ENCODE results near the gene RET. TPM values are rescaled to one million over a fixed set of nuclear protein-coding genes. Genes with fewer than 3 reads are reported as not detected.

RET gene
- total RNA-seq, 2 donors from 2014 or later, result 1.0 to 1.3 TPM

DNA sequence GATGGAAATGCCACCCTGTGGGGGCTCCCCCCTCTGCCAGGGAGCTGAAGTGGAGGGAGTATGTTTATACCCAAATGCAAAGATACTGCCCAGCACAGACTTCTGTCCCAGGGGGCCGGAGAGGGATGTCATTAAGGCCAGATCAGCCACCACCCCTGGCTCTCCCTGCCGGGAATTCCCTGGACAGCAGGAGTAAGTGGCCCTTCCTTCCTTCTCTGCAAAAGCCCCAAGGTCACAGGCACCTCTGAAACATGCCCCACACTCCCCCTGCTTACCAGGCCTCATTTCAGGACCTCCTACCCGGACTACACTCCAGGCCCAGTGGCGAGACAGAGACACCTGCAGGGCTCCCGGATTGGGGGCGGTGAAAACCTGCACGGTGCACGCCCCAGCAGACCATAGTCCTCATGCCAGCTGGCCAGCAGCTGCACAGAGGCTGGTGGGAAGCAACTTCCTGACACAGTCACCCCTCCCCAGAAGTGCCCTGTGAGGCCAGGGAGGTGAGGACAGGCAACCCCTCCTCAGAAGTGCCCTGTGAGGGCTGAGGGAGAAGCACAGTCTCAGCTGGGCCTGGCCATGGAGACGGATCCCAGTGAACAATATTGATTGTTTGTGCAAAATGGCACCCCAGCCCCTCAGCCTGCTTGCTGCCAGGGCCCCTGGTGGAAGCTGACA is 33.0 kb upstream of the RET start:
- peak; percentile 53 for DNase-seq (ENCODE audit: low spot score)
- intact Hi-C loops (cut with DNase I), result no loop called here

DNA sequence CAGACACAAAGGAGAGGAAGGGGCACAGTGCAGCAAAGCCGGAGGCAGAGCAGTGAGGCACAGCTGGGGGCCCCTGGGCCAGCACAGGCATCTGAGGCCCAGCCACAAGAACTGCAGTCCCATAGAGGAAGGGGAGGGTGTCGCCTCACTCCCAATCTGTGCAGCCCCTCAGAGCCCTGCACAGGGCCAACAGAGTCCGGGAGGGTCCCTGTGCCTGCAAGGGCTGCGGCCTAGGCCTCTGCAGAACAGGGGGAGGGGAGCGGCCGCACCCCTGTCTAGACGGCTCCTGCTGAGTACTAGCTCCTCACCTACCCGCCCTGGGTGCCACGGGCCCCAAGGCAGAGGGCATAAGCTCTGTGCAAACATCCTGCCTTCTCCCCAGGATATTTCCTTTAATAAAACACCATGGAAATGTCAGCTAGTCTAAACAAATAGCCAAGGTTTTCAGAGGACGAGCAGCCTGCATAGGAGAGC is 32.4 kb upstream of the RET start:
- intact Hi-C loops (cut with DNase I), result no loop called here
- DNase-seq (ENCODE audit: low spot score), result peak; percentile 71

DNA sequence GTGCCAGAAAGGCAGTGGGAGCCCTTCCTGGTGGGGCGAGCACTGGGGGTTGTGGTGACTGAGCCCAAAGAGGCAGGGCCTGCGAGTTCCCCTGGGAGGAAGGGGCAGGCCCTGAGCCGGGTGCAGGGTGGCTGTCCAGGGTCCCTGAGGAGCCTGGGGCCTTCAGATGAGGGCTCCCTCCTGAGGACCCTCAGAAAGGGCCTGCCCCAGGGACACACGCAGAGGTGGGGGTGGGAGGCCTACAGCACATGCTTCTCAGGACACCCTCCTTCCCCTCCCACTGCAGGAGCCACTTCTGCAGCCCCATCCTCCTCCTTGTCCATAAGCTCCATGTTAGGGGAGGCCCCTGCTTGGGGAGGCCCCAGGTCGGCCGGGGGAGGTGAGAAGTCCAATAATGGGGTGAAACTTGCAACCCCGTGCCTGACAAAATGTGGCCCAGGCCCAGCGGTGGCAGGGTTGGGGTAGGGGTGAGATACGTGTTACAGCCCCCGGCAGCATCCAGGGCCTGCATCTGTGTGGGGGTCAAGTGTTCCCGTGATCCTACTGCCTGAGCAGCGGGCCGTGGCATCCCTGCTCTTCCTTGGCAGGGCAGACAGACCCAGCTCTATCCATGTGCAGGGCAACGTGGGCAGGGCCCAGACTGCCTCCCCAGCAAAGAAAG is 31.8 kb upstream of the RET start:
- DNase-seq (ENCODE audit: low spot score), result peak; percentile 67
- intact Hi-C loops (cut with DNase I), result no loop called here

DNA sequence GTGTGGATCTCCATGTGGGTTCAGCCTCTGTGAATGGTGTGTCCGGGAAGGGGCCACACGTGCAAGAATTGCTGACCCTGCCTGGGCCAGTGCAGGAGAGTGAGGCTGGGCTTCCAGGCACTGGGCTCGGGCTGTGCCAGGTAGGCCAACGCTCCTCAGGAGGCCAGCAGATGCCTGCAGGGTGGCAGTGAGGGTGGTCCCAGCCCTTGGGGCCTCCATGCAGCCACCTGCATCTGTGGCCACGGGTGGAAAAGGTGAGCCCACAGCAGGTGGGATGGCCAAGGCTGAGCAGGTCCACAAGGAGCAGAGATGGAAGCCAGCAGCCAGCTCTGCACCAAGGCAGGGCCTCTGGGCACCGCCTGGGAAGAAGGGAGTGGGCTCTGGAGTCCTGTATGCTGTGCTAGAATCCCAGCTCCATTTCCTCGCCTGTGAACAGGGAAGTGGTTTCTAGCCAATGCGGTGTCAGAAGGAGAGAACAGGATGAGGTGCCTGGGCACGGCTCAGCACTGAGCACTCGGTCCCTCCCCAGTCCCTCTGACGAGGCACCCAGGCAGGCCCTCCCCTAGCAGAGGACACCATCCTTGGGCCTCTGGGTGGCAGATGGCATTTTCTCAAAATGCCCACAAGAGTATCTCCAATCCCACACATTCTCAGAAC is 31.1 kb upstream of the RET start:
- peak; percentile 68 for DNase-seq (ENCODE audit: low spot score)
- intact Hi-C loops (cut with DNase I), result no loop called here

DNA sequence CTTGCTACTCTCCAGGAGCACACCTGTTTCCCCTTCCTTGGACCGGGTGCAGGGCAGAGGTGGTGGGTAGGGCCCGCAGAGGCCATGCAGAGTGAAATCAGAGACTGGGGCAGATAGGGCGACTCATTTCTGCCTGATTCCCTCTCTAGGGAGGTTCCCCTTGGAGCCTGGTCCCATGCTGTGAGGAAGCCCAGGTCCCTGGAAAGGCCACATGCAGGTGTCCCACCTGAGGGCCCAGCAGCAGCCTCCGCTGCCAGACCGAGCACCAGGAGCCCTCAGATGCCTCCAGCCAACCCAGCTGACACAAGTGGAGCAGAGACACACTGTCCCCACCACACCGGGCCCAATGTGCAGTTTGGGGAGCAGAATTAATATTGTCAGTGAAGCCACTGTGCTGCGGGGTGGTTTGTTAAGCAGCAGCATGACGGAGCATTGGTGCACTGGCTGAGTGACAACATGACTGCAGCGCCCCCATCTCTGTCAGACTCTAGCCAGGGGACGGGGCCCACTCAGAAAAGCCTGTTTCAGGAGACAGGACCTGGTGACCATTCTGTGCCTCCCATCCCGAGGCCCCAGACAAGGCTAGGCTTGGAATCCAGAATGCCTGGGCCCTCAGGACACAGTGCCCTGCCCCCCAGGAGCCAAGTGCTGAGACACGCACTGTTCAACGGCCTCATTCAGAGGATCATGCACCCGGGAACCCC is 30.4 kb upstream of the RET start:
- peak; percentile 67 for DNase-seq (ENCODE audit: low spot score)
- intact Hi-C loops (cut with DNase I), result no loop called here

GRCh38 chr10:43047288-43047970 is 29.4 kb upstream of the RET start:
- intact Hi-C loops (cut with DNase I), result no loop called here
- peak; percentile 53 for DNase-seq (ENCODE audit: low spot score)

DNA sequence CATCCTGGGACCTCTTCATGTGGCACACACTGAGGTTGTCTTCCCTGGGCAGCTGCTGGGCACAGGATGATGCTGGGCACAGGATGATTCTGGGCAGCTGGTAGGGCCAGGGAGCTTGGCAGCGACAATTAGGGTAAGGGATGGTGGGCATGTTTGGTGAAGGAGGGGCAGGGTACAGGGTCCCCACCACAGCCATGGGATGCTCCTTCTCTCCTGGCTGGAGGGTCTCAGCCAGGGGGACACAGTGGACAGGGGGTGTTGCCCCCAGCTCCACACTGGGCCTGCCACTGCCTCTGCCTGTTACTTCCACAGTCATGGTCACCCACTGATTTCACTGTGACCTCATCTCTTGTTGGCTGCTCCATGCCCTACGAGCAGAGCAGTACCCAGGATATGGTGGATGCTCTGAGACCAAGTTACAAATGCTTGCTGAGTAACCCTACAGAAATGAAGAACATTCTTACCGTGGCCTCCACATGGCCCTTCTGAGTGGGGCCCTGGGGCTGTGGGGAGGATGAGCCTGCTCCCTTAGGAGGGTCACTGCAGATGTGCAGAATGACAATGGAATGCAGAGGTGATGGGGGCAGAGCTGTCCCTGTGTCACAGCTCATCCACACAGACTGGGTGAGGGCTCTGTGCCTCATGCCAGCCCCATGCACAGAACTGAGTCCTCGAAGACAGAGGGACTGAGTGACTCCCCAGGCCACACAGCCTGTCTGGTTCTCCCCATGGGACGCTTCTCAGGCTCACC is 28.4 kb upstream of the RET start:
- intact Hi-C loops (cut with DNase I), result no loop called here
- DNase-seq (ENCODE audit: low spot score), result no peak

DNA sequence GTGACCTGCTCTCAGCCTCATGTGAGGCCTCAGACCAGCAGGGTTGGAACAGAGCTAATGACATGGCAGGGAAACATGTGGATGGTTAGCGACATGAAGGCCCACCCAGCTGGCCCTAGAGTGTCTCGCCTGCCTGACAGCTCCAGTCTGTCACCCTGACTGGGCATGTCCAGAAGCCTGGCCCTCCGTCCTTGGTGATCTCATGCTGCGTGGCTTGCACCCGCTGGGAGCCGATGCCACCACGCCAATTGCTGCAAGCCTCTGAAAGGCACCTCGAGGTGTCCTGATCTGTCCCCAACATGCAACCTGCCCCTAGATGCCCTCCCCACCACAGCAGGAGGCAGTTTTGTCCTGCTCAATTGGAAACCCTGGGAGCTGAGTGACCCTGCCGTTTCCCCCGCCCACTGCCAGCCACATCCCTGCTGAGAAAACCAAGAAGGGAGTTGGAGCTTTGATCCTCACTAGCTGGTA is 27.8 kb upstream of the RET start:
- intact Hi-C loops (cut with DNase I), result no loop called here
- DNase-seq (ENCODE audit: low spot score), result peak; percentile 59

DNA sequence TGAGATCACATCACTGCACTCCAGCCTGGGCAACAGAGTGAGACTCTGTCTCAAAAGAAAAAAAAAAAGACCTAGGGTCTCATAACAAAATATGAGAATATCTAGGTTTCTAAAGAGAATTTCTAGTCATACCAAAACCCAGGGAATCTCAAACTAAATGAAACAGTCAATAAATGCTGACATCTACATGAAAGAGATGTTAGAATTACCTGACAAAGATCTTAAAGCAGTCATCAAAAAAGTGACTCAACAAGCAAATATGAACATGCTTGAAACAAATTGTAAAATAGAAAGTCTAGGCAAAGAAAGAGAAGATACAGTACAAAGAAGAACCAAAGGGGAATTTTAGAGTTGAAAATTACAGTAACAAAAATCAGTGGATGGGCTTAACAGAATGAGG is 26.9 kb upstream of the RET start:
- intact Hi-C loops (cut with DNase I), result no loop called here
- no peak for DNase-seq (ENCODE audit: low spot score)

GRCh38 chr10:43053825-43054224 is 23.0 kb upstream of the RET start:
- DNase-seq (ENCODE audit: low spot score), result no peak
- intact Hi-C loops (cut with DNase I), result no loop called here

- no peak for DNase-seq (ENCODE audit: low spot score)
- intact Hi-C loops (cut with DNase I), result no loop called here
Observed at GRCh38 chr10:43054593-43054992, 22.3 kb upstream of the RET start.

DNA sequence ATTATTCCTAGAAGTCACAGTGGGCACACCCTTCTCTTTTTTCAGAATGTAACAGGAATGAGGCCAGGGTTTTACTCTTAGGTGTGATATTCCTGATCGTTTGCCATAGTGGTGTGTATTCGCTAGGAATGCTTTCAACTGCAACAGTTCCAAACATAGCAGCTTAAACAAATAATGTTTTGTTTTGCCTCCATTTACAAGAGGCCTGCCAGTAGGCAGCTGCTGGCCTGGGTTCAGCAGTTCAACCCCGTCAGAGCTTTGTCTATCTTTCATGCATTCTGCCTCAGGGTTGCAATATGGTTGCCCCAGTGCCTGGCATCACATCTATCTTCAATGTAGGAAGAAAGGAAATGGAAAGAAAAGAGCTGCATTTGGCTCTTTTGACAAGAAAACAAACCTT is 21.7 kb upstream of the RET start:
- intact Hi-C loops (cut with DNase I), result no loop called here
- no peak for DNase-seq (ENCODE audit: low spot score)

GRCh38 chr10:43055991-43056567 is 20.8 kb upstream of the RET start:
- peak; percentile 62 for DNase-seq (ENCODE audit: low spot score)
- intact Hi-C loops (cut with DNase I), result no loop called here

- DNase-seq (ENCODE audit: low spot score), result peak; percentile 66
- intact Hi-C loops (cut with DNase I), result no loop called here
Observed at GRCh38 chr10:43056568-43057011, 20.3 kb upstream of the RET start.

- peak; percentile 37 for DNase-seq (ENCODE audit: low spot score)
- intact Hi-C loops (cut with DNase I), result no loop called here
Observed at GRCh38 chr10:43057231-43057711, 19.6 kb upstream of the RET start.

DNA sequence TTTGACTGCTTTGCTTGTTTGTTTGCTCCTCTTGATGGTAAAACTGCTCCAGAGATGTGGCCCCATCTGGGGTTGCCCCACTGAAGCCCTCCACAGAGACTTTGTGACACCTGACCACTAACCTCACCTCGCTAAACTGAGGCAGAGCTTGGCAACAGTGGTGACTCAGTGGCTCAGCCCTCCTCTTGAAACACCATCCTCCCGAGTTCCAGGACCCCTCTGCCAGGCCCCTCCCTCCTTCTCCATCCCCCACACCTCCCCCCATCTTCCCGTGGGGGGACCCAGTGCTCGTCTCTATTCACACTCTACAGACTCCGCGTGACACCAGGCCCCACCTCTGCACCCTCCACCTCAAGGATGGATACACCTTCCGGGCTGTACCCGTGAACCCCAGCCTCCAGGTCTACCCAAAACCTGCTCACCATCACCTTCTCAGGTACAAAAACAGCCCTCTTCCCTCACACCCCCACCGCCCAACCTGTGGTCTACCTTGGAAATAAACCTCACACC is 19.0 kb upstream of the RET start:
- intact Hi-C loops (cut with DNase I), result no loop called here
- peak; percentile 58 for DNase-seq (ENCODE audit: low spot score)

GRCh38 chr10:43058716-43059335 is 18.0 kb upstream of the RET start:
- intact Hi-C loops (cut with DNase I), result no loop called here
- peak; percentile 70 for DNase-seq (ENCODE audit: low spot score)

Data from posterior vena cava (tissue), 2 donors.